K562 (cell line): ENCODE results near the gene FREM1. TPM values are rescaled to one million over a fixed set of nuclear protein-coding genes. Genes with fewer than 3 reads are reported as not detected.

ENCODE experiments used
- ATAC-seq: fragments of 200-7000 bp; cut with Tn5 transposase; 3 replicates; pipeline ENCODE4 v1.9.1; 2020; ENCODE audit warnings: moderate library complexity
- BruUV-seq: library from RNA; stranded (reverse); fragments of 400-500 nt; replicated peaks from 2 replicates; lab custom pipeline; 2021; lab: Mats Ljungman, UMichigan
- CTCF ChIA-PET: fragments of 300-600 bp; formaldehyde crosslinking; extraction: SDS; loops from one replicate; lab custom pipeline; 2021; ENCODE audit warnings: low intra/inter-chr PET ratio; lab: Yijun Ruan, JAX
- POLR2A ChIA-PET: fragments of 300-600, 350-650 bp; sonication (Branson Sonifier 250); formaldehyde crosslinking; extraction: SDS; loops from one replicate; lab custom pipeline; 2021; ENCODE audit warnings: antibody characterized with exemption, inconsistent platforms; lab: Yijun Ruan, JAX
- DNase-seq, 4 experiments: peaks; one replicate each; pipeline versions ENCODE4 v3.0.0 to v3.0.0-alpha.2; 2011 to 2018; ENCODE audit warnings: low spot score in 3 of 4, mixed read lengths in 3 of 4; ENCODE audit errors: extremely low read depth in 1 of 4
- FAIRE-seq: peaks from 2 replicates; lab custom pipeline; 2011; peaks lifted over from hg19 to GRCh38; lab: Jason Lieb, UNC
- H2AFZ ChIP-seq: 2 replicates; pipeline ENCODE4 v1.6.0; 2011; ENCODE audit warnings: low read depth, low read length, control low read depth, inconsistent platforms
- H3K27ac ChIP-seq: fragments of 200-600 bp; 3 replicates; pipeline ENCODE4 v1.8.0; 2011; ENCODE audit warnings: low read depth, mild to moderate bottlenecking, control low read depth, inconsistent platforms, low read length, moderate library complexity, mixed read lengths; ENCODE audit errors: extremely low read depth
- H3K27me3 ChIP-seq, 2 experiments: fragments of 300-600 bp in 1 of 2; 2 replicates in 1 of 2; 3 replicates in 1 of 2; pipeline versions ENCODE4 v1.6.0 to v1.8.0; 2011; ENCODE audit warnings: inconsistent platforms in 2 of 2, low read length in 2 of 2, mild to moderate bottlenecking in 1 of 2, mixed read lengths in 1 of 2, moderate library complexity in 1 of 2; ENCODE audit not compliant: control insufficient read depth in 2 of 2, insufficient read depth in 2 of 2
- H3K36me3 ChIP-seq: fragments of 300-600 bp; 3 replicates; pipeline ENCODE4 v1.8.0; 2011; ENCODE audit warnings: mild to moderate bottlenecking, low read length, inconsistent platforms; ENCODE audit not compliant: control insufficient read depth, insufficient read depth
- H3K4me1 ChIP-seq, 2 experiments: fragments of 200-600 bp in 1 of 2; replicated peaks in 1 of 2; 2 replicates in 1 of 2; 3 replicates in 1 of 2; pipeline versions ENCODE4 v1.5.1 to v1.8.0; 2011; ENCODE audit warnings: inconsistent platforms in 2 of 2, low read length in 2 of 2, mild to moderate bottlenecking in 1 of 2, mixed read lengths in 1 of 2, moderate library complexity in 1 of 2; ENCODE audit not compliant: control insufficient read depth in 2 of 2, insufficient read depth in 2 of 2
- H3K4me2 ChIP-seq: 2 replicates; pipeline ENCODE4 v1.6.1; 2011; ENCODE audit warnings: low read length, control low read depth, inconsistent platforms, mixed read lengths; ENCODE audit not compliant: insufficient read depth
- H3K4me3 ChIP-seq: fragments of 200-600 bp; sonication (generic), shearing (Covaris generic); 2 replicates; pipeline ENCODE4 v1.5.1; 2016; ENCODE audit warnings: control low read depth, inconsistent platforms
- H3K79me2 ChIP-seq: fragments of 200-600 bp; 3 replicates; pipeline ENCODE4 v1.8.0; 2011; ENCODE audit warnings: low read length, inconsistent platforms; ENCODE audit not compliant: control insufficient read depth, insufficient read depth
- H3K9ac ChIP-seq, 2 experiments: 2 replicates each; pipeline versions ENCODE4 v1.6.0 to v1.6.1; 2011; ENCODE audit warnings: low read depth in 2 of 2, low read length in 2 of 2, control low read depth in 1 of 2, inconsistent platforms in 1 of 2, mild to moderate bottlenecking in 1 of 2, mixed read lengths in 1 of 2; ENCODE audit not compliant: insufficient read depth in 1 of 2
- H3K9me1 ChIP-seq: one replicate; pipeline ENCODE4 v1.6.0; 2011; ENCODE audit warnings: inconsistent platforms, mild to moderate bottlenecking, low read length, moderate library complexity; ENCODE audit not compliant: control insufficient read depth, insufficient read depth
- H3K9me3 ChIP-seq: replicated peaks from 2 replicates; pipeline ENCODE4 v1.5.1; 2011; ENCODE audit warnings: low read depth, low read length, inconsistent platforms; ENCODE audit not compliant: control insufficient read depth, insufficient read depth
- H4K20me1 ChIP-seq: replicated peaks from 2 replicates; pipeline ENCODE4 v1.6.1; 2011; ENCODE audit warnings: low read length, inconsistent platforms, mixed read lengths; ENCODE audit not compliant: control insufficient read depth, insufficient read depth
- BHLHE40 ChIP-seq: IDR thresholded peaks from 2 replicates; pipeline ENCODE4 v1.6.1; 2011; ENCODE audit warnings: low read length, improper control_type of control experiment
- DACH1 ChIP-seq: fragments of 450-650 bp; IDR thresholded peaks from 2 replicates; pipeline ENCODE4 v1.6.1; 2018; ENCODE audit not compliant: partially characterized antibody
- ESRRA ChIP-seq: fragments of 450-650 bp; IDR thresholded peaks from 2 replicates; pipeline ENCODE4 v1.6.1; 2014; ENCODE audit warnings: low read depth, mild to moderate bottlenecking, moderate library complexity, borderline replicate concordance
- ZNF23 ChIP-seq: fragments of 250-450 bp; sonication (Bioruptor Pico); IDR thresholded peaks from 2 replicates; pipeline ENCODE4 v1.4.0; 2020; ENCODE audit warnings: mild to moderate bottlenecking
- ZNF511 ChIP-seq: sonication (generic); formaldehyde crosslinking; IDR thresholded peaks from 2 replicates; pipeline ENCODE4 v1.8.0; 2022; ENCODE audit warnings: mild to moderate bottlenecking, missing genetic modification reagents
- WGBS: fragments of 100-300 bp; shearing (Covaris generic); methylation state at CpG from one replicate; pipeline ENCODE4 v1.1.6; 2016; ENCODE audit warnings: low coverage, mixed read lengths; ENCODE audit not compliant: insufficient coverage; ENCODE audit errors: missing lambda C conversion rate; 5-methylcytosine and 5-hydroxymethylcytosine counted together
- in situ Hi-C: fragments of 300-500 bp; cut with MboI; formaldehyde crosslinking; loops from 4 replicates; pipeline ENCODE4 v1.15.0; 2018; ENCODE audit warnings: inconsistent platforms, mixed read lengths
- intact Hi-C: fragments of 100-400 bp; cut with micrococcal nuclease; formaldehyde crosslinking; loops from 2 replicates; pipeline ENCODE4 v1.14.2; 2022
- polyA plus RNA-seq, 8 experiments: library from polyadenylated mRNA; depleted of rRNA in 4 of 8; stranded (reverse) in 5 of 8; unstranded in 3 of 8; fragments of >200 nt; fragmentation: Nextera tagmentation in 2 of 8; fragmentation: Illumina TruSeq in 1 of 8; extraction: Ambion mirVana in 2 of 8; extraction: Trizol in 1 of 8; gene quantifications; 2 replicates each; pipeline versions ENCODE4 v1.2.1 to v1.2.3, GENCODE V29; 2011 to 2014; ENCODE audit warnings: inconsistent platforms in 1 of 8, missing spikeins in 1 of 8
- total RNA-seq, 7 experiments: library from RNA; depleted of rRNA in 6 of 7; stranded (reverse); fragments of >200 nt in 6 of 7; fragmentation: Illumina TruSeq in 2 of 7; extraction: Trizol in 2 of 7; gene quantifications; 2 replicates each; pipeline versions ENCODE4 v1.2.1 to v1.2.3, GENCODE V29; 2011 to 2021; ENCODE audit warnings: low replicate concordance in 1 of 7

The FREM1 gene
- total and polyA plus RNA-seq, 9 of the 15 experiments (the other 6 are each of a cell fraction or from before 2014, with no cell fraction given) = 0.03 to 0.24 (median 0.13) TPM; not detected in 2

GRCh38 chr9:14749741-14750211, 160.5 kb downstream of the FREM1 start:
- intact Hi-C loops (no loop called here), in situ Hi-C loops (no loop called here)
- no peaks in the 10 kb centered on the region for H3K36me3 ChIP-seq
- H3K9me3 ChIP-seq = no peaks in the 10 kb centered on the region
- no TSS peak for BruUV-seq
- ChIA-PET POLR2A (no interaction called here), CTCF (no interaction called here)
- no peak overlapping the region for H3K9ac ChIP-seq
- ATAC-seq (no peak), DNase-seq (no peak), FAIRE-seq (no peak)
- H3K27me3 ChIP-seq = no peaks in the 10 kb centered on the region
- H3K4me3 ChIP-seq = no peak overlapping the region
- H3K27ac ChIP-seq = no peak overlapping the region
- WGBS = 0% methylated on average over 7 of the region's 9 CpGs
- no peaks in the 10 kb centered on the region for H4K20me1 ChIP-seq
- no peak overlapping the region for H2AFZ ChIP-seq
- no peaks in the 10 kb centered on the region for H3K9me1 ChIP-seq
- no peaks in the 10 kb centered on the region for H3K4me1 ChIP-seq
- H3K79me2 ChIP-seq = no peaks in the 10 kb centered on the region
- no peak overlapping the region for H3K4me2 ChIP-seq
- TF ChIP-seq ESRRA (no peak), BHLHE40 (no peak), ZNF23 (CRISPR knock-in tag) (no peak), ZNF511 (CRISPR knock-in tag) (no peak)

- CTCF ChIA-PET = no interaction called here
- Histone ChIP-seq H3K79me2 (no peaks in the 10 kb centered on the region), H3K36me3 (no peaks in the 10 kb centered on the region), H3K4me3 (no peak overlapping the region), H4K20me1 (no peaks in the 10 kb centered on the region), H3K9me3 (no peaks in the 10 kb centered on the region), H3K9me1 (no peaks in the 10 kb centered on the region), H2AFZ (no peak overlapping the region), H3K27ac (no peak overlapping the region), H3K4me2 (no peak overlapping the region), H3K9ac (no peak overlapping the region), H3K4me1 (no peaks in the 10 kb centered on the region), H3K27me3 (no peaks in the 10 kb centered on the region)
- ATAC-seq (no peak), DNase-seq (no peak), FAIRE-seq (no peak)
- POLR2A ChIA-PET = no interaction called here
- WGBS = 0% methylated on average over 2 of the region's 3 CpGs
- intact Hi-C loops = no loop called here
- no peak for TF ChIP-seq DACH1
- in situ Hi-C loops = no loop called here
- BruUV-seq = no TSS peak
Measured at GRCh38 chr9:14748373-14748772, 161.9 kb downstream of the FREM1 start.
